ENCODE results near the gene SPAG9.
A peak's percentile ranks its signal among the peaks of the same experiment; 100 is the strongest.

GRCh38 chr17:50949989-50950877 is 170.4 kb downstream of the SPAG9 start:
- TF ChIP-seq CTCF (IDR thresholded peaks at IDR 0.05) (peak; percentile 76 to 95 (median 94)), POLR2A (IDR thresholded peaks at IDR 0.05) (peak in 1 of 2 donors; percentile 31), EP300 (IDR thresholded peaks at IDR 0.05) (peak in 2 of 4 donors; percentile 60 to 85)

Measured in sigmoid colon (tissue), 4 donors.